Parathyroid adenoma (tissue), 2 donors: ENCODE results near the gene SEZ6L.

Source experiments
- H2AFZ ChIP-seq: fragments of 300-600 bp; sonication (generic); one replicate; pipeline ENCODE4 v1.7.0; 2017; ENCODE audit warnings: antibody characterized with exemption, mild to moderate bottlenecking
- H3K27ac ChIP-seq: fragments of 300-600 bp; sonication (generic); one replicate; pipeline ENCODE4 v1.7.0; 2017
- H3K27me3 ChIP-seq: fragments of 300-600 bp; sonication (generic); one replicate; pipeline ENCODE4 v1.7.0; 2017; ENCODE audit warnings: low read length; ENCODE audit not compliant: control insufficient read depth, insufficient read depth
- H3K36me3 ChIP-seq: fragments of 300-600 bp; sonication (generic); one replicate; pipeline ENCODE4 v1.7.0; 2017; ENCODE audit warnings: low read length; ENCODE audit not compliant: control insufficient read depth, insufficient read depth
- H3K4me1 ChIP-seq: fragments of 300-600 bp; sonication (generic); one replicate; pipeline ENCODE4 v1.7.0; 2017; ENCODE audit warnings: control low read depth
- H3K4me2 ChIP-seq: fragments of 300-600 bp; sonication (generic); one replicate; pipeline ENCODE4 v1.7.0; 2017; ENCODE audit warnings: low read length
- H3K4me3 ChIP-seq: fragments of 300-600 bp; sonication (generic); one replicate; pipeline ENCODE4 v1.7.0; 2017; ENCODE audit warnings: low read depth, low read length
- H3K79me2 ChIP-seq: fragments of 300-600 bp; sonication (generic); one replicate; pipeline ENCODE4 v1.7.0; 2017; ENCODE audit warnings: control low read depth
- H3K9ac ChIP-seq: fragments of 300-600 bp; sonication (generic); one replicate; pipeline ENCODE4 v1.7.0; 2017; ENCODE audit warnings: mild to moderate bottlenecking
- H3K9me3 ChIP-seq: fragments of 300-600 bp; sonication (generic); one replicate; pipeline ENCODE4 v1.7.0; 2017; ENCODE audit warnings: low read length; ENCODE audit not compliant: control insufficient read depth
- TF ChIP-seq, protein P1 (sequence below): fragments of 300-600 bp; sonication (generic); IDR thresholded peaks from one replicate; pipeline ENCODE4 v1.7.0; 2017; ENCODE audit warnings: antibody characterized with exemption, mild to moderate bottlenecking
- donor health status: primary hyperparathyroidism.

SEZ6L gene

DNA sequence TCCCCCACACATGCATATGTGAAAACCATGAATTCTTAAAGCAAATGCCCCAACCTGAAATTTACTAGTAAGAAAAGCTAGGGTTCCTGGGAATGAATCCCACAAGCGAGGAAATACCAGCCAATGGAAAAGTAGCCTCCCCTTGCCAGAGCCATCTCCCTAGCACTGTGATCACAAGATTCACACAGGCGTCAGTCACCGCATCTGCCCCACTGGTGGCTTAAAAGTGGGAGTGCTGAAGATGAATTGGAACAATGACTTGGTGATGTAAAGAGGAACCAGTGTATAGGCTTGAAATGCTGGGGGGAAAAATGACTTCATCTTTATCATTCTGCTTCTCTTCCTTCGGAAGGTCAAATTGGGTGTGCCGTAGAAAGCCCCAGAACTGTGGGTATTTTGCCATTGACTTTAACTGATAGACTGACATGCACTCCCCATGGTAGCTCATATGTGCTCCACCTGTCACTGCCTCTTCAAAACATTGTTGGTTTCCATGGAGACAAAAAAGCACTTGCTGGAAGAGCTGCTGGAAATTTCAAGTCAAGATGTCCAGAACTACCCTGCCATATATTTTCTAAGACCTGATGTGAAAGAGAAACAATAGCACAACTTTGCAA is 240.6 kb downstream of the SEZ6L start:
- Histone ChIP-seq H3K27ac (no peak overlapping the region), H3K4me1 (no peaks in the 10 kb centered on the region), H3K27me3 (no peaks in the 10 kb centered on the region), H2AFZ (no peak overlapping the region), H3K4me2 (no peak overlapping the region), H3K79me2 (no peaks in the 10 kb centered on the region), H3K9me3 (no peaks in the 10 kb centered on the region), H3K9ac (no peak overlapping the region), H3K36me3 (no peaks in the 10 kb centered on the region), H3K4me3 (no peak overlapping the region)
- TF ChIP-seq, protein P1, sequence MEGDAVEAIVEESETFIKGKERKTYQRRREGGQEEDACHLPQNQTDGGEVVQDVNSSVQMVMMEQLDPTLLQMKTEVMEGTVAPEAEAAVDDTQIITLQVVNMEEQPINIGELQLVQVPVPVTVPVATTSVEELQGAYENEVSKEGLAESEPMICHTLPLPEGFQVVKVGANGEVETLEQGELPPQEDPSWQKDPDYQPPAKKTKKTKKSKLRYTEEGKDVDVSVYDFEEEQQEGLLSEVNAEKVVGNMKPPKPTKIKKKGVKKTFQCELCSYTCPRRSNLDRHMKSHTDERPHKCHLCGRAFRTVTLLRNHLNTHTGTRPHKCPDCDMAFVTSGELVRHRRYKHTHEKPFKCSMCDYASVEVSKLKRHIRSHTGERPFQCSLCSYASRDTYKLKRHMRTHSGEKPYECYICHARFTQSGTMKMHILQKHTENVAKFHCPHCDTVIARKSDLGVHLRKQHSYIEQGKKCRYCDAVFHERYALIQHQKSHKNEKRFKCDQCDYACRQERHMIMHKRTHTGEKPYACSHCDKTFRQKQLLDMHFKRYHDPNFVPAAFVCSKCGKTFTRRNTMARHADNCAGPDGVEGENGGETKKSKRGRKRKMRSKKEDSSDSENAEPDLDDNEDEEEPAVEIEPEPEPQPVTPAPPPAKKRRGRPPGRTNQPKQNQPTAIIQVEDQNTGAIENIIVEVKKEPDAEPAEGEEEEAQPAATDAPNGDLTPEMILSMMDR, result no peak

DNA sequence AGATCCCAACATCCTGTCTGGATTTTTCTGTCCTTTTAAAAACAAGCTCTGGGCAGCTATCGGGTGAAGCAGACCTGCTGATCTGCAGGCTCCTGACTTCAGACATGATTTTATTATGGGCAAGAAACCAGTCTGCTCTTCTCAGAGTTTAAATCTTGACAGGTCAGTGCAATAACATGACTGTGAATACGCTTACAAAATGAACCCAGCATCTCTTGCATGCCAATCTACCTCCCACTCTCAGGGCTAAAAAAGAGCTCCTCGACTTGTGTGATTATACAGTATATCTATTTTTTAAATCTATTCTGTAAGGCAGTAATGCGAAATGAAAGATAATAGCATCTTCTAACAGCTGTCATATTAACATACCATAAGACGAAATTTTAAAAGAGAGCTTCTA is 241.1 kb downstream of the SEZ6L start:
- Histone ChIP-seq H3K36me3 (no peaks in the 10 kb centered on the region), H3K4me2 (no peak overlapping the region), H3K4me1 (no peaks in the 10 kb centered on the region), H3K79me2 (no peaks in the 10 kb centered on the region), H3K9me3 (no peaks in the 10 kb centered on the region), H3K27me3 (no peaks in the 10 kb centered on the region), H3K27ac (no peak overlapping the region), H3K4me3 (no peak overlapping the region), H2AFZ (no peak overlapping the region), H3K9ac (no peak overlapping the region)
- TF ChIP-seq, protein P1, result no peak

DNA sequence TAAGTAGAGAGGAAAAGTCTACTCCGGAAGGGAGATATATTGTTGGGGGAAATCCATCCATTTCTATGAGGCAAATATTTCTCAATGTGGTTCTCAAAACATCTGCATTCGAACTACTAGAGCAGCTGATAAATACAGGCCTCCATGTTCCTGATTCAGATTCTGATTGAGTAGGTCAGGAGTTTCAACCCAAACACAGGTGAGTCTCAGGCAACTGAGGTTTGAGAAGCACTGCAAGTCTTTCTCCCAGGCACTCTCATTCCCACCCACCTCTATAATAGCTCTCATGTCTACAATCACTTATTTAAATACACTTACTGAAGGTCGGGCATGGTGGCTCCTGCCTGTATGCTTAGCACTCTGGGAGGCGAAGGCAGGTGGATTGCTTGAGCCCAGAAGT is 245.1 kb downstream of the SEZ6L start:
- H3K79me2 ChIP-seq, result no peaks in the 10 kb centered on the region
- H3K4me1 ChIP-seq, result no peaks in the 10 kb centered on the region
- H3K27me3 ChIP-seq, result no peaks in the 10 kb centered on the region
- H2AFZ ChIP-seq, result no peak overlapping the region
- TF ChIP-seq, protein P1, result no peak
- H3K4me3 ChIP-seq, result no peak overlapping the region
- H3K4me2 ChIP-seq, result no peak overlapping the region
- H3K9me3 ChIP-seq, result no peaks in the 10 kb centered on the region
- H3K27ac ChIP-seq, result no peak overlapping the region
- no peaks in the 10 kb centered on the region for H3K36me3 ChIP-seq
- H3K9ac ChIP-seq, result no peak overlapping the region

DNA sequence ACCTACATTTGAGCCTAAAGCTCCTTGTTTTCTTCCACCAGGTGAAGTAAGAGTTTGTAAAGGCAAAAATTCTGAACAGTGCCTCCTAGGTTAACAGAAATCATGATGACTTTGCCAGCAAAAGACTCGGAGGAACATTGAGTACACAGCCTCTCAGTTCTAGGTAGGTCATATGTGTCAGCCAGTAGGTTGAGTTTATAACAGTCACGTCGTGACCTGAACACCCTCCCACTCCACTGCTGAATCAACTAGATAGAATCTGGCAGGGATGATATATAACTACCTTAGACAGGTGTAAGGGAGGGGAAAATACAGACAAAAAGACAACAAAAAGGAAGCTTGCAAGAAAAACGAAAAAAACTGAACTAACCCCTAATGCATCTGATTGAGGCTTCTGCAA is 247.0 kb downstream of the SEZ6L start:
- no peak overlapping the region for H2AFZ ChIP-seq

More for the DNA sequence above, 247.0 kb downstream of the SEZ6L start:
- no peaks in the 10 kb centered on the region for H3K36me3 ChIP-seq
- H3K27ac ChIP-seq, result no peak overlapping the region
- H3K9ac ChIP-seq, result no peak overlapping the region
- no peak overlapping the region for H3K4me3 ChIP-seq
- H3K79me2 ChIP-seq, result no peaks in the 10 kb centered on the region
- TF ChIP-seq, protein P1, result no peak
- no peak overlapping the region for H3K4me2 ChIP-seq
- no peaks in the 10 kb centered on the region for H3K4me1 ChIP-seq
- no peaks in the 10 kb centered on the region for H3K27me3 ChIP-seq
- no peaks in the 10 kb centered on the region for H3K9me3 ChIP-seq
